ENCODE measurements around the gene PPP6C.
"Not testable (repeated sequence)": the region's sequence is repeated elsewhere in the genome, so short reads cannot be mapped to it uniquely, and the experiment has no call there.

Gene PPP6C

DNA sequence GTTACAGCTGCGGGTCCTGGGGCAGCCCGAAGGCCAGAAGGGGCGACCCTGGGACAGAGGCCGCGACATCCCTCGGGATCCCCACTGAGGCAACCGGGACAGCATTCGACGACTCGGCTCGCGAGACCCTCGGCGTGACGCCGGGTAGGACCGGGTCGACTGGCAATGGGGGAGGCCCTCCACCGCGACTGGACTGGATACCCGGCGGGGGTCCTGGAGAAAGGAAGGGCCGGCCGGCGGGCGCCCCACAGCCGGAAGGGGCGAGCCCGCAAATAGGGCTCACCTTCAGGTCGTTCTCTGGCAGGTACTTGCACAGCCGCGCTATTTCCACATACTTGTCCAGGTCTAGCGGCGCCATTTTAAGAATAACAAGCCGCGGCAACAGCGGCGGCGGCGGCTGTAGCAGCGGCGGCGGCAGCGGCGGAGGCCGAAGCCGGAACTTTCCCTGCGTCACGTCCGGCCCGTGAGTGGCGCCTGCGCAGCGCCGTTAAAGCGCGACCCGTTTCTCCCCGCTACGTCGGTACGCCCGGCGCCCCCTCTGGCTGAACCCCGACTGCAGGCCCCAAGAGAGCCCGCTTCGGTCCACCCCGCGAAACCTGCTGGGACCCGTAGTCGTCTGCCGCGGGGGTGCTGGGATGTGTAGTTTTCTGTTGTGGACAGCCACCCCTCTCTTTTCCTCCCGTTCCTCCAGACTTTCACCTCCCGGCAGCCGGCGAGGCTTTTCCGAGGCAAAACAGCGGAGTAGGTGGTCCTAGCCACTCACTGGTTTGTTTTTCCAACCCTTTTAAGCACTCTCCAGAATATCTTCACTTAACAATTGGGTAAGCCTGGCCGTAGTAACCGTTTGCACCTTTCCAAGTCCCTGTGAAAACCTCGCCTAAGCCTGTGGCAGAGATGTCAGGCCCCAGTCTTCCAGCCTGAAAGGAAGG lies at the start of gene PPP6C:
TSS of gene PPP6C (minus strand) at position 443 of the 929 bp plus-strand sequence. CDS start at position 358, 85 bp downstream.
- peak; percentile 96 for DNase-seq

DNA sequence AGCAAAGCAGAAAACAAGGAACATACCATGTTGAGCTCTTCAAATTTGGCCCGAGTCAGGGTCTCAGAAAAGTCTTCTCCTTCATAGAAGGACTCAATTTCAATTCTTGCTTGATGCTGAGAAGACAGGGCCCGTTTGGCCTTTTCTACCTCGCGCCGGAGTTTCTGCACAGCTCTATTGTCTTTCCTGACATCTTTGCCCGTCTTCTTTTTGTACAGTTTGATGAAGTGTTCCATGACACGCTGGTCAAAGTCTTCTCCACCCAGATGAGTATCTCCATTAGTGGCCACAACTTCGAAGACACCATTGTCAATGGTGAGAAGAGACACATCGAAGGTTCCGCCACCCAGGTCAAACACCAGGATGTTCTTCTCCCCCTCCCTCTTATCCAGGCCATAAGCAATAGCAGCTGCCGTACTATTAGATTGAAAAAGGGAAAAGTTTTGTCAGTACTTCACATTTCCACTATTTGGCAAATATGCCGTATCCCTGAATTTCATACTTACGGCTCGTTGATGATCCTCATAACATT lies 49.4 kb upstream of the PPP6C start:
- no peak for DNase-seq

DNA sequence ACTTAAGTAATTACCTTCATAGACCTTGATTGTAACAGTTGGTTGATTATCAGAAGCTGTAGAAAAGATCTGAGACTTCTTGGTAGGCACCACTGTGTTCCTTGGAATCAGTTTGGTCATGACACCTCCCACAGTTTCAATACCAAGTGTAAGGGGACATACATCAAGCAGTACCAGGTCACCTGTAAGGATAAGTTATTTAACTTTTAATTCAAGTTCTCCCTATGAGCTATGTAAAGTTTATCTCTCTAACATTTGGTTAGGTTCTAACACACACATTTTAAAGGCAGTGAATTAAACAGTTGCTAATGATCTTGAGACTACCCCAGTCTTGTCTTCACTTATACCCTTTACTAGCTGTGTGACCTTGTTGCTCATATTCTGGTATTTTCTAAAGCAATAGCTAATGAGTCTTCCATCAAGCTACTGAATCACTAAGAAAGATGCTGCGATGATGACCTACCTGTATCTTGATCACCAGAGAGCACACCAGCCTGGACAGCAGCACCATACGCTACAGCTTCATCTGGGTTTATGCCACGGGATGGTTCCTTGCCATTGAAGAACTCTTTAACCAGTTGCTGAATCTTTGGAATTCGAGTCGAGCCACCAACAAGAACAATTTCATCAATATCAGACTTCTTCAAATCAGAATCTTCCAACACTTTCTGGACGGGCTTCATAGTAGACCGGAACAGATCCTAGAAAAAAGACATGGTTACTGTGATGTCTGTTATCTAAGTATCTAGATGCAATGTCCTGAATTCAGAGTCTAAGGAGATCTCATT lies 48.7 kb upstream of the PPP6C start:
- DNase-seq, result no peak

DNA sequence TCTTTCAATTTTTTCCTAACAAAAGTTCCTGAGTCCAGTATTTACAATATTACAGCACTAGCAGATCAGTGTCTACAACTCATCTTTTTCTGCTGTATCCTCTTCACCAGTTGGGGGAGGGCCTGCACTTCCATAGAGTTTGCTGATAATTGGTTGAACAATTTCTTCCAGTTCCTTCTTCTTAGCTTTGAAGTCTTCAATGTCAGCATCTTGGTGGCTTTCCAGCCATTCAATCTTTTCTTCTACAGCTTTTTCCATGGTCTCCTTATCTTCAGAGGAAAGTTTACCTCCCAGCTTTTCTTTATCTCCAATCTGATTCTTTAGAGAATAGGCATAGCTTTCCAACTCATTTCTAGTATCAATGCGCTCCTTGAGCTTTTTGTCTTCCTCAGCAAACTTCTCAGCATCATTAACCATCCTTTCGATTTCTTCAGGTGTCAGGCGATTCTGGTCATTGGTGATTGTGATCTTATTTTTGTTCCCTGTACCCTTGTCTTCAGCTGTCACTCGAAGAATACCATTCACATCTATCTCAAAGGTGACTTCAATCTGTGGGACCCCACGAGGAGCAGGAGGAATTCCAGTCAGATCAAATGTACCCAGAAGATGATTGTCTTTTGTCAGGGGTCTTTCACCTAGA lies 47.0 kb upstream of the PPP6C start:
- not testable (repeated sequence) for DNase-seq

DNA sequence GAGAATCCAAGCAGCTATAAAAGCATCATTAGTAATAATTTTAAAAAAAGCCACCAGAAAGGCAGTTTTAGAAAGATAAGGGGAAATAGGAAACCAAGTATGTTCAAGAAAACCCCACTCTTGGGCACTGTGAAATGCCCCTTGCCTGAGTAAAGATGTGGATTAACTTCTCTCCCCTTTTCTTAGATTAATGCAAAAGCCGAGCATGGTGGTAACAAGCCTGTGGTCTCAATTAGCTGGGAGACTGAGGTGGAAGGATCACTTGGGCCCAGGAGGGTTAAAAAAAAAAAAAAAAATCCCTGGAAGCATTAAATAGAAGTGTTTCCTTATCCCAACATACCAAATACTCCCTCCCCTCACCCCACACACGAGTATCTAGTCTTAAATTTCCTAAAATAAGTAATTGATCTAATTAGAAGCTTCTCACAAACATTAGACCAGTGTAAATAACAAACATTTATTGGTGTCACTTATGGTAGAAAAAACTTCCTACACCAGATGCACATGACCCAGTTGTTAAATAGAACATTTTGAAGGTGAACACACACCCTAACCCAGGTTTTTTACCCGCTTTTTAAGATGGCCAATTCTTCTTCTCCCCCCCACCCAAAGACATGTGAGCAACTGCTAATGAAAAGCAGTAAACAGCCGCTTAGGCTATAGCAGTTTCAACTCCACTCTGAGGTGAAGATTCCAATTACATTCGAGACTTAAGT lies 46.4 kb upstream of the PPP6C start:
- no peak for DNase-seq

DNA sequence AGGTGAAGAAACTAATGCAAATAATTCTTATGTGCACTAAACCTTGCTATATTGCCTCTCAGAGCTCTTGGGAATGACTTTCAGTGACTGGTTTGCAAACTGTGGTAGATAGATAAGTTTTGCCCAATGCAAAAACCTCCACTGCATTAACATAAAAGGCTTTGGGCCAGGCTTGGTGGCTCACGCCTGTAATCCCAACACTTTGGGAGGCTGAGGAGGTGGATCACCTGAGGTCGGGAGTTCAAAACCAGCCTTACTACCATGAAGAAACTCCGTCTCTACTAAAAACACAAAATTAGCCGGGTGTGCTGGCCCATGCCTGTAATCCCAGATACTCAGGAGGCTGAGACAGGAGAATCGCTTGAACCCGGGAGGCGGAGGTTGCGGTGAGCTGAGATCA lies 44.5 kb upstream of the PPP6C start:
- DNase-seq, result not testable (repeated sequence)

DNA sequence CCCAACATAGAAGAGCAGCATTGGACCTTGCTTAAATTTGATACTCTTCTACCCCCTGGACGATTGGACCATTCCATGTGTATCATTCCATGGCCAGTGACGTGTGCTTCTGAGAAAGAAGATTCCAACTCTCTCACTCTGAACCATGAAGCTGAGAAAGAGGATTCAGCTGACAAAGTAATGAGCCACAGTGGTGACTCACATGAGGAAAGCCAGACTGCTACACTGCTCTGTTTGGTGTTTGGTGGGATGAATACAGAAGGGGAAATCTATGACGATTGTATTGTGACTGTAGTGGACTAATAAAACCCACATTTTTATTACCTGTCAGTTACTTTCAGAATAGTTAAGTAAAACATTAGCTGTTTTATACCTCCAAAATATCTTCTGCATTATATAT lies 44.1 kb upstream of the PPP6C start:
- no peak for DNase-seq

DNA sequence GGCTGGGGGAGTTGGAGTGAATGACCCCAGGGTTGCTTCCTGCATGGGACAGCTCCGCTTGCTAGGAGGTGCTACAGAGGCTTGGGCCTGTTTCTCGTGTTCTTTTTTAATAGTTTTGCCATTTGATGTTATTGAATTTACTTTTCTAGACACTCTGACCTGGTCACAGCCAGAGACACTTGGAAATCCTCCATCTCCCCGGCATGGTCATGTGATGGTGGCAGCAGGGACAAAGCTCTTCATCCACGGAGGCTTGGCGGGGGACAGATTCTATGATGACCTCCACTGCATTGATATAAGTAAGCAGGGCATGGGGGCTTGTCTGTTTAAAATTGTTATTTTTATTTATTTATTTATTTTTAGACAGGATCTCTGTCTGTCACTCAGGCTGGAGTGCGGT lies 38.2 kb upstream of the PPP6C start:
- no peak for DNase-seq

DNA sequence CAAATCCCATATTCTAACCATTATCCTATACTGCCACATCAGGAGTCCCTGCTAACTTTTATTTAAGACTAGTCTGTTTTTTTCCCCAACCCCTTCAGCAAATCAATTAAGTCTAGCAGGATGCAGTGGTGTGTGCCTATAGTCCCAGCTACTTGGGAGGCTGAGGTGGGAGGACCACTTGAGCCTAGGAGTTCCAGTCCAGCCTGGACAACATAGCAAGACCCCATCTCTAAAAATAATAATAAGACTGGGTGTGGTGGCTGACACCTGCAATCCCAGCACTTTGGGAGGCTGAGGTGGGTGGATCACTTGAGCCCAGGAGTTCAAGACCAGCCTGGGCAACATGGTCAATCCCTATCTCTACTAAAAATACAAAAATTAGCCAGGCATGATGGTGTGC lies 35.3 kb upstream of the PPP6C start:
- DNase-seq, result not testable (repeated sequence)

DNA sequence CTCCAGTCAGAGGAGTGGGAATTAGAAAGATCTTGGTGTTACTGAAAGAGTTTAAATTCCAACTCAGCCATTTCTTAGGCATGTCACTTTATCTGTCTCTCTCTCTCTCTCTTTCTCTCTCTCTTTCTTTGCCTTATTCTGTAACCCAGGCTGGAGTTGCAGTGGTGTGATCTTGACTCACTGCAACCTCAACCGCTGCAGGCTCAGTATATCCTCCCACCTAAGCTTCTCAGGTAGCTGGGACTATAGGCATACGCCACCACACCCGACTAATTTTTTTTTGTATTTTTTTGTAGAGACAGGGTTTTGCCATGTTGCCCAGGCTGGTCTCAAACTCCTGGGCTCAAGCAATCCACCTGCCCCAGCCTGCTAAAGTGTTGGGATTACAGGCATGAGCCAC lies 29.0 kb upstream of the PPP6C start:
- no peak for DNase-seq

DNA sequence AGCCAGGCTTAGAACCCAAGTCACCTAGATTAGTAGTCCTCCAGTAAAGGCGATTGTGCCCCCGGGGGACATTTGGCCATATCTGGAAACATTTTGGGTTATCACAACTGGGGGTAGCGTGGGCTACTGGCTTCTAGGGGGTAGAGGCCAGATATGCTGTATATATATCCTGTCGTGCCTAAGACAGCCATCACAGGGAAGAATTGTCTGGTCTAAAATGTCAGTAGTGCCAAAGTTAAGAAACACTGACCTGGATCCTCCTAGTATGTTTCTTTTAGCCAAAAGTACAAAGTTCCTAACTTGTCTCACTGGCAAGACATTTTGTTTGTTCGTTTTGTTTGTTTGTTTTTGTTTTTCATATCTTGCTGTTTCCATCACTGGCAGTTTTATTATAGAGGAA lies 24.6 kb upstream of the PPP6C start:
- DNase-seq, result no peak

DNA sequence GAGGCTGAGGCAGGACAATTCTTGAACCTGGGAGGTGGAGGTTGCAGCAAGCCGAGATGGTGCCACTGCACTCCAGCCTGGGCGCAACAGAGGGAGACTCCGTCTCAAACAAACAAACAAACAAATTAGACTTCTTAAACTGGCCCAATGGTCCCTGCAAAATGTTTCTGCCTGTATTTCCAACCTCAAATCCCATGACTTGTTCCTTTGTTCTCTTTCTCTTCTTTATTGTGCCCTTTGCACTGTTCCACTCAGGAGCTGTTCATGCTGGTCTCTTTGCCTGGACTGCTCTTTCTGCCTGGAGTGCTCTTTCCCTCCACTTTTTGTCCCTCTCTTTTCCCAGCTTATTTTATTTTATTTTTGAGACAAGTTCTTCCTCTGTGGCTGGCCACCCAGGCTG lies 14.9 kb upstream of the PPP6C start:
- DNase-seq, result no peak

DNA sequence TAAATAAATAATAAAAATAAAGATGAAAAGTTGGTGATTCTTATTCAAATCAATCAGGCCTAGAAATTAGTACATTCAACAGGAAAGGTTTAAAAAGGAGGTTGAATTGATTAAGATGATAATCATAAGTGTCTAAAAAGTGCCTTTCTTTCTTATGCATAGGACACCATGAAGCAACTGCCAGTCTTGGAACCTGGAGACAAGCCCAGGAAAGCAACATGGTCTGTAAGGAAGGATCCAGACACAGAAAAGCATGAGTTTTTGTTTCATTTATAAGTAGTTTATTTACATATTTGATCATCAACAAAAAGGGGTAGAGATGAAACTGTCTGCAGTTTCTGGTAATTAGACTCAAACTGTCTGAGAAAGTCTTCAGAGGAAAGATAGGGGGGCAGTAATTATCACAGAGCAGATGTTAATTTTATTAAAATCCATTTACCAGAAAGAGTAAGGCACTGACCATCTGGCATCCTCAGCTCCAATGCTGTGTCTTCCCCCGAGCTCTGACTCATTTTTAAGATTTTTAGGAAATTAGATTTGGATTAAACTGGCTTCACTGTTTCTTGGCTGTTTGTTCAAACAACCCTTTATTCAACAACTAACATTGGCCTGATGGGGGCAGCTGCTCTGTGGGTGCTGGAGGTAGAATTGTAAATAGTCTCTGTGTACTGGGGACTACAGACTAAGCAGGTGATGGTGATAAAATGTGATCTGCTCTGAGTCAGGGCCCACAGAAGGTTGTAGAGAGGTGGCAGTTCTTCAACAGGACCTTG lies 13.4 kb upstream of the PPP6C start:
- DNase-seq, result no peak

DNA sequence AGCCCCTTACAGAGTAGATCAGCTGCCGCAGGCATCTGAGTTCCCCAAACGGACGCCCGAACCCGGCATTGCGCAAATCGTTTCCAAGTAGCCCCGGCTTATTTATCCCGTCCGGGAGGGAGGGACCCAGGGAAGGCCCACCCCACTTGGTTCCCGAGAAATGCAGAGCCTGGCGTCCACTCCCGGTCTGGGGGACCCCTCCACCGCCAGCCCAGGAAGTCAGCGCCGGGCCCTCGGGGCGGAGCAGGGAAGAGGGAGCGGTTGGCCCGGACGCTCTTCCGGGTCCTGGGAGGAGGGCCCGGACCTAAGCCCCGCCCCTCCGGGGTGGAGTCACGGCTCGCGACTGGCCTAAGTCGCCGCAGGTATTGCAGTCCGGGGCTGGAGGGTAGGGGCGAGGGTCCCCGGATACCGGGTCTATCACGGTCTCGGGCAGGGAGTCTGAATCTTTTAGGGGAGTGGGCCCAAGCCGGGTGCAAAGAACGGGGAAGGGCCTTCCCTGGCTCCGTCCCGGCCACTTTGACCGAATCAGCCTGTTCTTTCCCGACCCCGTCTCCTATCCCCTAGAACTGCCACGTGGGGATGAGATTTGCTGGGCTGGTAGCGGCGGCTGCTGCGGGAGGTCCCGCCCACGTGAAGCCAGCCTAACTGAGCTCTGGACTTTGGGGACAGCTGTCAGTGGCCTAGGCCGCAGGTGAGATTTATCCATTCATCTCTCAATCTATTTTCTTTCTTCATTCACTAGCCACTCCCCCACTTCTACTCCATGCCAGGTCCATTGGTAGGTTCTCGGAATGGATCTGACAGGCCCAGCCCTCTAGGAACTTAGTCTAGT lies 10.8 kb upstream of the PPP6C start, which contains the start of gene RABEPK:
TSS of gene RABEPK (plus strand) at position 327 of the 832 bp plus-strand sequence. CDS start 2,472 bp downstream, outside the sequence.
- DNase-seq, result peak; percentile 90 to 92

DNA sequence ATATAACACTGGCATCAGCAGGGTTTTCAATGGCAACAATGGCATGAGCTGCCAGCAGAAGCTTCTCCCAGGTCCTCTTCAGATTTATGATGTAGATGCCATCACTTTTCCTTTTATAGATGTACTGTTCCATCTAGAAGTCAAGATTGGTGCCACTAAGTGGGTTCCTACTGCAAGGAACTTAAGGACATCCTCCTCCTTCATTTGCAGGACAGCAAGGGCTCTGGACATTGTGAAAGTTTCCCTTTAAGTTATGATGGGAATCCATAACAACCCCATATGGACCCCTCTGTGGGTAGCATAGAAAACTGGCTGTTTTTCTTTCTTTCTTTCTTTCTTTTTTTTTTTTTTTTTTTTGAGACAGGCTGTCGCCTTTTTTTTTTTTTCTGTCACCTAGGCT lies 6.0 kb upstream of the PPP6C start:
- DNase-seq, result not testable (repeated sequence)

DNA sequence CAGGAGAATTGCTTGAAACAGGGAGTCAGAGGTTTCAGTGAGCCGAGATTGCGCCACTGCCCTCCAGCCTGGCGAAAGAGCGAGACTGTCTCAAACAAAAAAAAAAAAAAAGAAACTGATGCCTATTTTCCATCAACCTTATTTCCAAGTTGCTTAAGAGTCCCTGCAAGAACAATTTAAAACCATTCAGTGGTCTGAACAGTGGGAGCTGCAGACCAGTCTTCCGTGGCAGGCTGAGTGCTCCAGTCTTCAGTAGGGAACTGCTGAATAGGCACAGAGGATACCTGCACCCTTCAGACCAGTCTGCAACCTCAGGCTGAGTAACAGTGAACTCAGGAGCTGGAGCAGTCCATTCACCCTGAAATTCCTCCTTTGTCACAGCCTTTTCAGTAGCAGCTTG lies 4.9 kb upstream of the PPP6C start:
- DNase-seq, result not testable (repeated sequence)

DNA sequence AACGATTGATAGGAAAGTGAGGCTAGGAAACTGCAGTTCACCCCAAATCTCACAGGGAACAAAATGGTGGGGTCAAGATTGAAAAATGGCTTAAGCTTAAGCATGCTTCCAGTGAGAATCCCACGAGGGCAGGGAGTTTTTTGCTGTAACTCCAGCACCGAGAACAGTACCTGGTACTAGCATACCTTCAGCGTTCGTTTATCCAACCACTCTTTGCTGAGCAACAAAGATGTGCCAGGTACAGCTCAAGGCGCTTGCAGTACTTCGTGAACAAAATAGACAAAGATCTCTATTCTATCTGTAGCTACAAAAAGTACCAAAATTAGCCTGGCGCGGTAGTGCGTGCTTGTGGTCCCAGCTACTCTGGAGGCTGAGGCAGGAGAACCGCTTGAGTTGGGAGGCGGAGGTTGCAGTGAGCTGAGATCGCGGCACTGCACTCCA lies 778 bp upstream of the PPP6C start:
- DNase-seq, result peak in 1 of 2 donors; percentile 22

DNA sequence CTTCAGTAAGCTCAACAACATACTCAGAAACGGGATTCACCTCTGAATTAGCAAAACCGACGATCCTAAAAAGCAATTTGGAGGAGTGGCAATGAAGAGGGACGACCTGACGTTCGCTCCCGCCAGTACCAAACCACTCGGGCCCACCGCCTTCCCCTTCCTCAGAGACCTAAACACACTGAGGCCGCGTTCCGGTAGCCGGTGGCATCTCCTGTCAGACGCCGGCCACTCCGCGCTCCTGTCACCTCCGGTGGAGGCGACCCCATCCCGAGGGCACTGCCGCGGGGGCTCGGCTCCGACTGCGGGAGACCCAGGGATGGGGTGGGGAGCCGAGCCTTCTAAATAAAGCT lies 617 bp downstream of the PPP6C start:
- DNase-seq, result peak in 1 of 2 donors; percentile 32

DNA sequence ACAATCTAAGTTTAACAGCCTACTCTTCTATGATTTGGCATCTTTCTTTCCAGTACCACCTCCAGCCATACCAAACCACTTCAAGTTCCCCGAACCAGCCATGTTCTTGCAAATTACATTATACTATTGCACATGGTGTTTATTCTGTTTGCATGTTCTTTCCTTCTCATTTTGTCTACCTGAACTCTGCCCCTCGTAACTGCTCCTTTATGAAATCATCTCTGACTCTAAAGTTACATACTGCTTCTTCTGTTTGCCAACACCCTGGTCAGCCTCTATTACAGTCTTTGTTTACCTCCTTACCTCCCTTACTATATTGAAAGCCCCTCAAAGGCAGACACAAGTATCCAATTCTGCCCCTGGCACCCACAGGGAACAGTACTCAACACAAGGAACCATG lies 6.0 kb downstream of the PPP6C start:
- DNase-seq, result no peak

DNA sequence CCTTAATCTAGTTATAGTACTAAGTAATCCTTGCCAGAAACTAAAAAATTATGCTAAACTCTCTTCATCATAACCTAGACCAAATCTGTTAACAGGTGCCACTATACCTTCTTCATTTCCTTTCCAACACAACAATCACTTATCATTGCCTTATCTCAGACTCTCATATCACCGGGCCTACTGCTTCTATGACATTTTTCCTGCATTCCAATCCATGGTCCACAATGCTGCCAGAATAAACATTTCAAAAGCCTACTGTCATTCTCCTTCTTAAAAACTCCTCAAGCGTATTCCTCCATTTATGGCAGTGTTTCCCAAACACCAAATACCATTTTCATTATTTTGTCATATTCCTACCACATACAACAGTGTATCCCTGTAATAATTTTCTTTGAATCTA lies 6.5 kb downstream of the PPP6C start:
- no peak for DNase-seq

DNA sequence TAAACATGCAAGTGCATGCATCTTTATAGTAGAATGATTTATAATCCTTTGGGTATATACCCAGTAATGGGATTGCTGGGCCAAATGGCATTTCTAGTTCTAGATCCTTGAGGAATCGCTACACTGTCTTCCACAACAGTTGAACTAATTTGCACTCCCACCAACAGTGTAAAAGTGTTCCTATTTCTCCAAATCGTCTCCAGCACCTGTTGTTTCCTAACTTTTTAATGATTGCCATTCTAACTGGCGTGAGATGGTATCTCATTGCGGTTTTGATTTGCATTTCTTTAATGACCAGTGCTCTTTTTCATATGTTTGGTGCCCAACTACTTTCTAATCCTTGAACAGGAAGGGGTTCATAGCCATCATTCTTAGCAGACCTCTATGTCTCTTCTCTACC lies 7.8 kb downstream of the PPP6C start:
- DNase-seq, result not testable (repeated sequence)

All from stimulated activated CD4-positive, alpha-beta T cell treated with anti-CD3 and anti-CD28 coated beads, Interleukin-2, amount 100 ng/mL, for 48 hours (primary cell).